DMS53 treated with DMSO at 0.1 percent for 48 hours (cell line): ENCODE measurements around the gene ERICH6B.

ENCODE experiments used
- DNase-seq: peaks from one replicate; lab custom pipeline; 2025; ENCODE audit not compliant: unreplicated experiment; lab: John Stamatoyannopoulos, UW

The ERICH6B gene

GRCh38 chr13:45508776-45509175, 106.8 kb downstream of the ERICH6B start:
- no peak for DNase-seq

GRCh38 chr13:45506811-45507210, 108.7 kb downstream of the ERICH6B start:
- no peak for DNase-seq

GRCh38 chr13:45503658-45504057, 111.9 kb downstream of the ERICH6B start:
- no peak for DNase-seq

- no peak for DNase-seq
These were observed 114.4 kb downstream of the ERICH6B start for GRCh38 chr13:45501175-45501526.

- DNase-seq = no peak
These were observed 114.9 kb downstream of the ERICH6B start for GRCh38 chr13:45500492-45501174.

GRCh38 chr13:45496942-45497341, 118.6 kb downstream of the ERICH6B start:
- DNase-seq = no peak

GRCh38 chr13:45492538-45492937, 123.0 kb downstream of the ERICH6B start:
- no peak for DNase-seq
